ENCODE data around the gene KCTD15. TPM values are rescaled to one million over a fixed set of nuclear protein-coding genes. Genes with fewer than 3 reads are reported as not detected.

Gene KCTD15
- 86.2 TPM for polyA plus RNA-seq (2013, experiment 1 of 2; ENCODE audit: insufficient read length)
- 90.7 TPM for polyA plus RNA-seq (2013, experiment 2 of 2; ENCODE audit: insufficient read length)

- DNase-seq = peak; percentile 70
Measured at GRCh38 chr19:33796164-33796875, at the start of gene KCTD15. KCTD15 (plus strand) TSS chr19:33796870; CDS start chr19:33800455, 3,585 bp downstream.

- DNase-seq = no peak
Measured at GRCh38 chr19:33747273-33747672, 49.4 kb upstream of the KCTD15 start.

- DNase-seq = no peak
Measured at GRCh38 chr19:33748231-33748630, 48.4 kb upstream of the KCTD15 start.

- no peak for DNase-seq
Measured at GRCh38 chr19:33749016-33749415, 47.7 kb upstream of the KCTD15 start.

- no peak for DNase-seq
Measured at GRCh38 chr19:33749619-33750175, 47.0 kb upstream of the KCTD15 start.

GRCh38 chr19:33750587-33751435 lies 45.9 kb upstream of the KCTD15 start:
- DNase-seq = no peak

GRCh38 chr19:33751436-33751770 lies 45.3 kb upstream of the KCTD15 start:
- DNase-seq = no peak

- no peak for DNase-seq
Measured at GRCh38 chr19:33752018-33752800, 44.5 kb upstream of the KCTD15 start.

- DNase-seq = no peak
Measured at GRCh38 chr19:33752945-33753344, 43.7 kb upstream of the KCTD15 start.

- DNase-seq = no peak
Measured at GRCh38 chr19:33754361-33754760, 42.3 kb upstream of the KCTD15 start.

GRCh38 chr19:33755099-33756035 lies 41.3 kb upstream of the KCTD15 start:
- no peak for DNase-seq

GRCh38 chr19:33756177-33756576 lies 40.5 kb upstream of the KCTD15 start:
- DNase-seq = no peak

- DNase-seq = no peak
Measured at GRCh38 chr19:33758541-33759013, 38.1 kb upstream of the KCTD15 start.

- DNase-seq = no peak
Measured at GRCh38 chr19:33759356-33759755, 37.3 kb upstream of the KCTD15 start.

GRCh38 chr19:33763633-33764371 lies 32.9 kb upstream of the KCTD15 start:
- DNase-seq = no peak

- DNase-seq = no peak
Measured at GRCh38 chr19:33766623-33767022, 30.0 kb upstream of the KCTD15 start.

GRCh38 chr19:33767898-33768413 lies 28.7 kb upstream of the KCTD15 start:
- DNase-seq = peak; percentile 40

- no peak for DNase-seq
Measured at GRCh38 chr19:33769208-33769607, 27.5 kb upstream of the KCTD15 start.

GRCh38 chr19:33770107-33770506 lies 26.6 kb upstream of the KCTD15 start:
- no peak for DNase-seq

- peak; percentile 58 for DNase-seq
Measured at GRCh38 chr19:33771384-33772101, 25.1 kb upstream of the KCTD15 start.

Measured in fibroblast of skin of scalp (primary cell).